Right lung (tissue), 10 donors: ENCODE data around the gene TMEM53. TPM values are rescaled to one million over a fixed set of nuclear protein-coding genes. Genes with fewer than 3 reads are reported as not detected.

Source experiments
- DNase-seq, 2 donors: peaks; one replicate each; pipeline ENCODE4 v3.0.0-alpha.2; 2013
- long read RNA-seq, 8 donors: transcript quantifications; one replicate each; lab custom pipeline, GENCODE V29; 2026
- polyA plus RNA-seq, 5 donors: library from polyadenylated mRNA; unstranded; fragments of 120-200 nt; gene quantifications; one replicate each; pipeline versions ENCODE4 v1.2.1 to v1.2.3, GENCODE V29; 2013; ENCODE audit warnings: inconsistent platforms in 1 of 5, low replicate concordance in 1 of 5; ENCODE audit not compliant: insufficient read length in 5 of 5, insufficient read depth in 1 of 5

The TMEM53 gene
- polyA plus RNA-seq: 10 to 100 TPM in 2 of 5 donors, 1 to 10 TPM in 3; 8.2 to 12.0 (median 9.2) TPM
- long read RNA-seq, donor 1, partial matches to known transcripts: 129 of 174 reads
- long read RNA-seq, donor 1, other reads (novel, unspliced or antisense): 37 of 174 reads
- long read RNA-seq, donor 2, partial matches to known transcripts: 0 of 4 reads
- long read RNA-seq, donor 2, other reads (novel, unspliced or antisense): 0 of 4 reads
- long read RNA-seq, donor 3, partial matches to known transcripts: 0 of 7 reads
- long read RNA-seq, donor 3, other reads (novel, unspliced or antisense): 0 of 7 reads
- long read RNA-seq, donor 4, partial matches to known transcripts: 0 of 2 reads
- long read RNA-seq, donor 4, other reads (novel, unspliced or antisense): 0 of 2 reads
- long read RNA-seq, donor 5, partial matches to known transcripts: 0 of 8 reads
- long read RNA-seq, donor 5, other reads (novel, unspliced or antisense): 0 of 8 reads
- long read RNA-seq, donor 6, transcript TMEM53-202 (3 exons, 2,310 nt): major isoform, 5 of 21 reads
- long read RNA-seq, donor 6, partial matches to known transcripts: 8 of 21 reads
- long read RNA-seq, donor 6, other reads (novel, unspliced or antisense): 5 of 21 reads
- long read RNA-seq, donor 7, transcript TMEM53-202 (3 exons, 2,310 nt): major isoform, 5 of 144 reads
- long read RNA-seq, donor 7, partial matches to known transcripts: 109 of 144 reads
- long read RNA-seq, donor 7, other reads (novel, unspliced or antisense): 26 of 144 reads
- long read RNA-seq, donor 8, partial matches to known transcripts: 0 of 2 reads
- long read RNA-seq, donor 8, other reads (novel, unspliced or antisense): 0 of 2 reads

DNA sequence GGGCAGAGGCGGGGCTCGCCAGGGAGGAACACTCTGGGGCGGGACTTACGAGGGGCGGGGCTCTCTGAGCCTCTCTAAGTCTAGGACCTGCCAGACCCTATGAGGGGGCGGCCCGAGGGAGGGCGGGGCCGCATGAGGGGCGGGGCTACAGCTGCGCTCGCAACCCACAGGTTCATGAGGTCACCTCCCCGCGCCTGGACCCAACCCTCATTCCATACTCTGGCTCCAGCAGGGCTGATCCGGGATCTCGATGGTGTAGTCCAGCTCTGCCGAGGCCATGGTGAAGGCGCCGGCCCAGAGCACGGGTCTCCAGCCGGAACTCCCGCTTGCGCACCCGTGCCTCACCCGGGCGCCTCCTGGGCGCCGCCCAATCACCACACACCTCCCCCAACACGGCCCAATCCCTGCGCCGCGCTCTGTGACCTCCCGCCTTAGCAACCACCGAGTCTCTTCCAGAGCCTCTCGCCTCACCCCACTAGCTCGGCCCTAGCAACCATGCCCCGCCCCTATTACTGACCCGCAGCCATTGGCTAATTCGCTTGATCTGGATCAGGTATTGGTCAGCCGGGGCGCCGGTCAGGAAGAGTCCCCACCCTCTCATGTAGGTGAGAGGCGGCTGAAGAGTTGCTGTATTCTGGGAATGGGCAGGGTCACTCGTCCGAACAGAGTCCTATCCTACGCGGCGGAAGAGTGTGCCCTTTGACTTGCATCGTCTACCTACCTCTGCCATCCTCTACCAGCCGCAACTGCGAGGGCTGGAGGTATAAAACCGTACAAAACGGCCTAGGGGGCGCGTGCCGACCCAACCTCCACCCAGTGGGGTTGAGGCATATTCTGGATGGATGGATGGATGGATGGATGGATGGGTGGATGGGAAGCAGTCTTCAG lies at the start of gene TMEM53, which contains the start of gene ARMH1:
Gene TMEM53, minus strand, starts transcription at position 369 of the 888 bp plus-strand sequence. Its CDS starts 90 bp downstream, at position 279.
Gene ARMH1, plus strand, starts transcription at position 602 of the 888 bp plus-strand sequence. CDS start 14,984 bp downstream, outside the sequence.
- DNase-seq: peak; percentile 99

DNA sequence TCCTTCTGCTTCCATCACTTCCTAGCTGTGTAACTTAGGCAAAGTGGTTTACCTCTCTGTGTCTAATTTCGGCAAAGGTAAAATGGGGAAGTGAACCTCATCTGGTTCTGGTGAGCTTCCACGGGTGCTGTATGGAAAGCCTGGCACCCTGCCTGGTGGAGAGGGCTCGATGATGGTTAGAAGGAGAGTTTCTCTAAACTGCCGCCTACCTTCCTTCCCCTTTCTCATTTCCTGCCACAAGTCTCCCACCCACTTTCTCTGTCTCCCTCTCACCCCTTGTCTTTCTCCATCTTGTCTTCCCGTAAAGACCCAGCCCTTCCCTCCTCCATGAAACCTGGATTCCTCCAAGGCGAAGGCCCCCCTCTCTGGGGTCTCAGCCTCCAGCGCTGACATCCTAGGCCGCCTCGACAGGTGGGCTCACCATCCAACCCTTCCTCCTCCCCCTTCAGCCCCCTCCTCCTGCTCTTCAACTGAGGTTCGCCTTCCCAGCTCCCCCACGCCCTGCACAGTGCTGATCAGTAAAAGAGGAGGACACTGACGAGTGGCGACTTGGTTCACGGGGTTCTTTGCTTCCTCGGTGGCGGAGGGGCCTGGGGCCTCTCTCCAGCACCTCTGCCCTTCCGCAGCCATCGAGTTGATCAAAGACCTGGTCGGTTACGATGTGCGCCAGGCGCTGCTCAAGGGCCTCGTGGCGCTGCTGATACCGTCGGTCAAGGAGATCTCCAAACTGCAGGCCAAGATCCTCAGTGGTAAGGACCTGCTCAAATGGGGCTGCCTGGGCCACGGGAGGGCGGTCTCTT lies 49.4 kb upstream of the TMEM53 start:
- DNase-seq: no peak

- no peak for DNase-seq
Observed at GRCh38 chr1:44723064-44723463, 48.8 kb upstream of the TMEM53 start.

- DNase-seq: peak; percentile 45 to 58
Observed at GRCh38 chr1:44721485-44722361, 47.4 kb upstream of the TMEM53 start.

DNA sequence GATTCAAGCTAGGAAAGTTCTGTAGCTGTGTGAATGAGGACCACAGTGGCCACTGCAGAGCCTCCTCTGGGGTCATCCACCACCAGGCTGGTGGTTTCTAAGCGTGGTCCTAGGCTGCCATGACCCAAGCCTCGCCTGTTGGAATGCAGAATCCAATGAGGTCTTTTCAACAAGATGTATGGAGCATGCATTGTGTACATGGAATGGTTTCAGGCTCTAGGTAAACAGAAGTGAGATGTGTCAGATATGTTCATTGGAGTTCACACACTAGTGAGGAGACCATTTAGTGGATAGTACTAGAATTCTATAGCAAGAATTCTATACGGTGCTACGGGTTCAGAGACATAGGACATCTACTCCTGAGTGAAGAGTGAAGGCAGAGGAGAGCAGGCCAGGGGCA lies 46.0 kb upstream of the TMEM53 start:
- no peak for DNase-seq

GRCh38 chr1:44719318-44719717 lies 45.0 kb upstream of the TMEM53 start:
- DNase-seq: no peak

- DNase-seq: no peak
Observed at GRCh38 chr1:44718091-44718490, 43.8 kb upstream of the TMEM53 start.

GRCh38 chr1:44717653-44718052 lies 43.4 kb upstream of the TMEM53 start:
- no peak for DNase-seq

DNA sequence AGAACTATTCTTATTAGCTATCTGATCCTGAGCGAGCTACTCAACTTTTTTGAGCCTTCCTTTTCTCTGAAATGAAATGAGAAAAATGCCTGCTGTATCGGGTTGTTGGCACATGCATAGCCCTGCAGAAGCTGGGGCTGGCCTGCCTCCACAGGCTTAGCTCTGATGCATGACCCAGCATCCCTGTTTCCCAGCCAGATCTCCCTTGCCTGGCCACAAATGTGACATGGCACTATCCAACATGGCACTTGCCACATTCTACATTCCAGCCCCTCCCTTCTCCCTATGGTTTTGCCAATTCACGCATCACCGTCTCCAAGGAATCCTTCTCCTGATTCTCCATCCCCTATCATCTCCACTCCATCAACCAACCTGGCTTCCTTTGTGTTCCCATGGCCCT lies 42.9 kb upstream of the TMEM53 start:
- DNase-seq: no peak

GRCh38 chr1:44714944-44715571 lies 40.8 kb upstream of the TMEM53 start:
- DNase-seq: peak; percentile 46 to 67

- DNase-seq: no peak
Observed at GRCh38 chr1:44714532-44714931, 40.3 kb upstream of the TMEM53 start.

DNA sequence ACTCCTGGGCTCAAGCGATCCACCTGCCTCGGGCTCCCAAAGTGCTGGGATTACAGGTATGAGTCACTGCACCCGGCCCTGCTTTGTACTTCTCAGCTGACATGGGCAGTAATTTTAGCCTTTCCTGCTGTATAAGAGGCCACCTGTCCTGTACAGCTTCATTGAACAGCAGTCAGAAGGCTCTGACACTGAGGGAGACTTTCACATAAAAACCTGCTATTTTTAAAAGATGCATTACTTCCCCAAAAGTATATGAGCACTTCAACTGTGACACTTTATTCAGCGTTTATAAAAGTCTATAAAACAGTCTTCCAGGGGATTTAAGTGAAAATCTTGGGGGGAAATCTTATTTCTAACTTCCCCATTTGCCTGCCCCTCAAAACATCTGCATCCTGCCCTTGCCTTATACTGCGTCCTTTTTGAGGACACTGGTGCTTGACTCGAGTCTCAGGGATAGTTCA lies 39.1 kb upstream of the TMEM53 start:
- no peak for DNase-seq

- no peak for DNase-seq
Observed at GRCh38 chr1:44707959-44708831, 33.9 kb upstream of the TMEM53 start.

DNA sequence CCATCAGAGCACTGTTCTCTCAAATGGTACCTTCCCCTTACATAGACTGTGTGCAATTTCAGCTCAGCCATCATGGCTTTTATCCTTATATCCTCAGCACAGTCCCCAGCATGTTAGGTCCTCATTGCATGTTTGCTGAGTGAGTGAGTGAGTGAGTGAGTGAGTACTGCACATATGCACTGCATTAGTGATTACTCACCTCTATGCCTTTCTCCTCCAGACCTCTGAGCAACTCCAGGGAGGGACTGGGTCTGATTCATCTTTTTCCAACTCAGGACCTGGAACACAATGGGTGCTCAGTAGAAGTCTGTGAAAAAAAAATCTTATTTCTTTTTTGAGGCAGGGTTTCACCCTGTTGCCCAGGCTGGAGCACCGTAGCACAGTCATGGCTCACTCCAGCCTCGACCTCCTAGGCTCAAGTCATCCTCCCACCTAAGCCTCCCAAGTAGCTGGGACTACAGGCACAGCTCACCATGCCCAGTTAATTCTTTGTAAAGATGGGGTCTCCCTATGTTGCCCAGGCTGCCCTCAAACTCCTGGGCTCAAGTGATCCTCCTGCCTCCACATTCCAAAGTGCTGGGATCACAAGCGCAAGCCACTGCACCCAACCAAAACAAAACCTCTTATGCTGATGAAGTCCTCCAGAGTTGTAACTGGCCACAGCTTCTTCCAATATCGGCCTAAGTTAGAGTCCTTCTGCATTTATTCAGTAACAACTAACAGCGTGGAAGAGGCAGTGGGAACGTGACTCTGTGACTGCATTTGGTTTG lies 33.0 kb upstream of the TMEM53 start:
- DNase-seq: no peak

- no peak for DNase-seq
Observed at GRCh38 chr1:44705938-44706337, 31.7 kb upstream of the TMEM53 start.

- DNase-seq: no peak
Observed at GRCh38 chr1:44705470-44705869, 31.2 kb upstream of the TMEM53 start.

DNA sequence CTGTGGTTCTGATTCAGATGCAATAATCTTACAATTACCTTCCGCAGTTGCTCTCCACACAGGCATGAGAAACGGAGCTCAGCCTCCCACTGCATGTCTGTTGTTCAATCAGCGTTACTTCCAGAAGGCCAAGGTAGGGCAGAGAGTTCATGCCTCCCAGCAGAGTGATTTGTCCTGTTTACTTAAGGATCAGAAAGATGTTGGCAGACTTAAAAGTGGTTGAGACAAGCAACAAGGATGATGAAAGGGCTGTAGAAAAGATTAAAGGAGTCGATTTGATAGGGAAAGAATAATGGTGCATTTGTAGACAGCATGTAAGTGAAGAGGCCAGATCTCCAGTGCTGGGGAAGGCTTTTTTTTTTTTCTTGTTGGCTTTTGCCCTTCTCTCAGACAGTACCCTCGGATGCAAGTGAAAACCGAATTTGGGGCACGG lies 26.9 kb upstream of the TMEM53 start:
- DNase-seq: no peak
